NCI-H1436 (cell line): Measurements from ENCODE around the gene RFX1.
"Not testable (repeated sequence)": the region's sequence is repeated elsewhere in the genome, so short reads cannot be mapped to it uniquely, and the experiment has no call there.

Source experiments
- DNase-seq: peaks from one replicate; lab custom pipeline; 2025; lab: John Stamatoyannopoulos, UW

Gene RFX1

DNA sequence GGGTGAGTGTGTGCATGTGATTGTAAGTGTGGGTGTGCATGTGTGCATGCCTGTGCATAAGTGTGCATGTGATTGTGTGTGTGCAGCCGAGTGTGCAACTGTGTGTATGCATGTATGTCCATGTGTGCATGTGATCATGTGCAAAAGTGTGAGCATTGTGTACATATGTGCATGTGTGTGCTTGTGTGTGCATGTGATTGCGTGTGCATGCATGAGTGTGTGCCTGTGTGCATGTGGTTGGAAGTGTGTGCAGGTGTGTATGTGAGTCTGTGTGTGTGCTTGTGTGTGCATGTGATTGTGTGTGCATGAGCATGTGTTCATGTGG lies 71.4 kb downstream of the RFX1 start:
- no peak for DNase-seq

DNA sequence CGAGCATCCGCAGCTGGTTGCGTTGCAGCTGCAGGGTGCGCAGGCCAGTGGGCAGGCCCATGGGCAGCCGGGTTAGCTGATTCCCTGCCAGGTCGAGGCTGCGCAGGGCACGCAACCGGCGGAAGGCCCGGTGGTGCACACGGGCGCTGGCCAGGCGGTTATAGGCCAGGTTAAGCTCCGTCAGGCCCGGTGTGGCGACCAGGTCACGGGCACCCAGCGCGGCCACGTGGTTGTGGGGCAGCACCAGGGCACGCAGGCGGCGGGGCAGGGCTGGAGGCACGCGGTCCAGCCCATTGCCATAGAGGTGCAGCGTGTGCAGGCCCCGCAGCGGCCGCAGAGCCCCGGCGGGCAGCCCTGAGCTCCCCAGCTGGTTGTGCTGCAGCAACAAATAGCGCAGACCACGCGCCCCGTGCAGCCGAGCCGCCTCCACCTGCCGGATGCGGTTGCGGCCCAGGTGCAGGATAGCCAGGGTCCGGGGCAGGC lies 73.2 kb downstream of the RFX1 start:
- no peak for DNase-seq

DNA sequence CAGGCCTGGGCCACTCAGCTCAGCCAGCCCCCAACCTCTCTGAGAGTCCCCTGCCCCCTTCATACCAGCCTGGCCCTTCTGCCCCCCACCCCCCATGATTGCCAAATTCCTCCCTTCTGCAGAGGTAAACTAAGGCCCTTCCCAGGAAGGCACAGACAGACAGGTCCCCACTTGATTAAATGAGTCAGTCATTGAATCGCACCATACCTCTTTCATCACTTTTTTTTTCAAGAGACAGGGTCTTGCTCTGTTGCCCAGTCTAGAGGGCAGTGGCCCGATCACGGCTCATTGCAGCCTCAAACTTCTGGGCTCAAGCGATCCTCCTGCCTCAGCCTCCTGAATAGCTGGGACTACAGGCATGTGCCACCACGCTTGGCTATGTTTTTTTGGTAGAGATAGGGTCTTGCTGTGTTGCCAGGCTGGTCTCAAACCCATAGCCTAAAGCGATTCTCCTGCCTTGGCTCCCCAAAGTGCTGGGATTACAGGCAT lies 73.9 kb downstream of the RFX1 start:
- DNase-seq: no peak

DNA sequence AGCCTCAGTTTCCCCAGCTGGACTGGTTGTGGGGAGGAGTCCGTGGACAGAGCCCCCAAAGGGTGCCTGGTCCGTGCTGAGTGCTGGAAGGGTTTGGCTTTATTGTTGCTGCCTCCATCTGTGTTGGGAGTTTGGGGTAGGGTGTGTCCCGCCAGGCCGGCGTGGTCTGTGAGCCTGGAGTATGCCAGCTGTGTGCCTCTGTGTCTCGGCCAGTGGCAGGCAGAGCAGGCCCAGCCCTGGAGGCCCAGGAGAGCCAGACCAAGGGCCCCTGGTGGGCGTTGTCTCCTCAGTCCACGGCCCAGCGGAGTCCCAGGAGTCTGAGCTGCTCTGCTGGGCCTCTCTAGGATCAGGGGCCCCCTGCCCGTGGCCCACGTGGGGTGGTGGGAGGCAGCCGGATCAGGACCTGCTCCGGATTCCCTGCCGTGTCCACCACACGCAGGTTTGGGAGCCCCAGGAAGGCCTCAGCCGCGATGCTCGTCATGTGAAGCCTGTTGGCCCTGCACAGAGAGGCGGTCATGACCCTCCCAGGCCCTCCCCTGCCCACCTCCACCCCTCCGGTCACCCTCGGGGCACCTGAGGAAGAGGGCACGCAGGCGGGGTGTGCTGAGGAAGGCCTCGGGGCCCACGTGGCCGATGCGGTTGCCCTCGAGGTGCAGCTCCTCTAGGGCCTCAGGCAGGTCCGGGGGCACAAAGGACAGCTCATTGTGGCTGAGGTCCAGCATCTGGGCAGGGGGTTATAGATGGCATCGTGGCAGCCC lies 74.5 kb downstream of the RFX1 start:
- no peak for DNase-seq

DNA sequence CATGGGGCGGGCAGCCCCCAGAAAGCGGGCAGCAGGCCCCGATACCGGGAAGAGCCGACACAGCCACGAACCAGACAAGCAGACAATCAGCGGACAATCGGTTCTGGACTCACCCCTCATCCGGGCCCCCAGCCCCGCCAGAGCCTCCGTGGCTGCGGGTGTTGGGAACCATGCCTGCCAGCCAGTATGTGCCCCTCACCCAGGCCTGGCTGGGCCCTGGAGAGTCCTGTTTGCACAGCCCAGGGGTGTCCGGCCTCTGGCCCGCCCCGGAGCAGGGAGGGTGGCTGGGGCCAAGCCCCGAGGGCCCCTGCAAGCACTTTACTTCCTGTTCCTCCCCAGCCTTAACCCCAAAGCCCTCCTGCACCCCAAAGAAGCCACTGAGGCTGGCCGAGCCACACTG lies 75.7 kb downstream of the RFX1 start:
- no peak for DNase-seq

DNA sequence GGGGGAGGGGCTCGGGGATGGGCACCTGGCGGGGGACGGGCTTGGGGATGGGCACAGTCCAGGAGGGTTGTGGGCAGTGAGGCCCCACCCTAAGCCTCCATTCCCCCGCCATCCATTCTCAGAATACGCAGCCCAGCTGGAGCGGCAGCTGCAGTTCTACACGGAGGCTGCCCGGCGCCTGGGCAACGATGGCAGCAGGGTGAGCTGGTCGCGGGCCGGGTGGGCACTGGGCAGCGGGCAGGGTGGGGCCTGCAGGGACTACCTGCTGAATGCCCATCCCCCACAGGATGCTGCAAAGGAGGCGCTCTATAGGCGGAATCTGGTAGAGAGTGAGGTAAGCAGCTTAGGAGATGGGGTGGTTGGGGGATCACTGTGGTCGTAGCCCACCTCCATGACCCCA lies 76.2 kb downstream of the RFX1 start:
- DNase-seq: no peak

DNA sequence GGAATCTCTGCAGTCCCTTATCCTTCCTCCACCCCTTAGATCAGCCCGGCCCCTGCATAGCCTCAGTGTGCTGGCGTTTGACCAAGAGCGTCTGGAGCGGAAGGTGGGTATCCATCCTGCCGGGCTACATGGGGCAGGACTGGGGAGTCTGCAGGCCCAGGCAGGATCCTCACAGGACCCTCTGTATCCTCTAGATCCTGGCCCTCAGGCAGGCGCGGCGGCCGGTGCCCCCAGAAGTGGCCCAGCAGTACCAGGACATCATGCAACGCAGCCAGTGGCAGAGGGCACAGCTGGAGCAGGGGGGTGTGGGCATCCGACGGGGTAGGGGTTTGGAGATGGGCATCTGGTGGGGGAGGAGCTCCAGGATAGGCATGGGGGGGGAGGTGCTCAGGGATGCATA lies 76.8 kb downstream of the RFX1 start:
- no peak for DNase-seq

DNA sequence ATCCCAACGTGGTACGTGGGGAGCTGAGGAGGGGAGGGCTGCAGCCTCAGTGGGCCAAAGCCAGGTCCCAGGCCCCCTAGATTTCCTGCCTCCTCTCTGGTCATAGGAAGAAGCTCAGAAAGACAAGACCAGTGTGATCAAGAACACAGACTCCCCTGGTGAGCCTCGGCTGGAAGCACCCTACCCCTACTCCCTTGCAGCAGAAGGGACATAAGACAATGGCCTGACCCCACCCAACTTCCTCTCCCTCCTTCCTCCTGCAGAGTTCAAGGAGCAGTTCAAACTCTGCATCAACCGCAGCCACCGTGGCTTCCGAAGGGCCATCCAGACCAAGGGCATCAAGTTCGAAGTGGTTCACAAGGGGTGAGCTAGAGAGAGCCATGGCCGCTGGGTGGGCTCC lies 79.4 kb downstream of the RFX1 start:
- DNase-seq: no peak

DNA sequence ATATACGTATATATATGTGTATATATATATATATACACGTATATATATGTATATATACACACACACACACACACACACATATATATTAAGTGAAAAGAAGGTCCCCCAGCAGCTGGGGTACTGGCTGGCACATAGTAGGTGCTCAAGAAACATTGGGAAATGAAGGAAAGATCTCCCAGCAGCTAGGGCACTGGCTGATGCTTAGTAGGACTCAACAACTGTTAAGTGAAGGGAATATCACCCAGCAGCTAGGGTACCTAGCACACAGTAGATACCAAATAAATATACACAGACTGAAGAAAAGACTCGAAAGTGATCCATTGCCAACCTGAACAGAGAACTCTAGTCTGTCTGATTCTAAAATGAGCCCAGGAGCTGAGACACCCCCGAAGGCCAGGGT lies 80.1 kb downstream of the RFX1 start:
- DNase-seq: no peak

DNA sequence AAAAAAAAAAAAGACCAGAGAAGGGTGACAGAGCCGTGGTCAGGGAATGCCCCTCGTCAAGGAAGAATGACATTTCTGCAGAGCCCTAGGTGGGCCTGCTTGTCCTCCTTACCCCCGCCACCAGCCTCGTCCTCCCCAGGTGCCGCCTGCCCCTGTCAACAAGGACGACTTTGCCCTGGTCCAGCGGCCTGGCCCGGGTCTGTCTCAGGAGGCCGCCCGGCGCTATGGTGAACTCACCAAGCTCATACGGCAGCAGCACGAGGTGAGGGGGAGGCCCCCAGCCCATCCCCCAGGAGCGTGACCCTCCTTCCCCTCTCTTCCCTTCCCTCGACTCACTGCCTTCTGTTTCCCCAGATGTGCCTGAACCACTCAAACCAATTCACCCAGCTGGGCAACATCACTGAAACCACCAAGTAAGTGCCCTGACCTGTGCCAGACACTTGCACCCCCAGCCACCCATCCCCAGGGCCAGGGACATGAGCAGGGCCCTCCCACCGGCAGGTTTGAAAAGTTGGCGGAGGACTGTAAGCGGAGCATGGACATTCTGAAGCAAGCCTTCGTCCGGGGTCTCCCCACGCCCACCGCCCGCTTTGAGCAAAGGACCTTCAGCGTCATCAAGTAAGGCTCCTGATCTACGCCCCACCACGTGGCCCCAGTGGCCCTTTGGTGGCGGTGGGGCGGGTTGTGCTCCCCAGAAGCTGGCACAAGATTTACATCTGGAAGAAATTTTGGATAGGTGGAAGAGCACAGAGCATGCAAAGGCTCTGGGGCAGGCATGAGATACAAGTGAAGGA lies 82.7 kb downstream of the RFX1 start:
- no peak for DNase-seq

DNA sequence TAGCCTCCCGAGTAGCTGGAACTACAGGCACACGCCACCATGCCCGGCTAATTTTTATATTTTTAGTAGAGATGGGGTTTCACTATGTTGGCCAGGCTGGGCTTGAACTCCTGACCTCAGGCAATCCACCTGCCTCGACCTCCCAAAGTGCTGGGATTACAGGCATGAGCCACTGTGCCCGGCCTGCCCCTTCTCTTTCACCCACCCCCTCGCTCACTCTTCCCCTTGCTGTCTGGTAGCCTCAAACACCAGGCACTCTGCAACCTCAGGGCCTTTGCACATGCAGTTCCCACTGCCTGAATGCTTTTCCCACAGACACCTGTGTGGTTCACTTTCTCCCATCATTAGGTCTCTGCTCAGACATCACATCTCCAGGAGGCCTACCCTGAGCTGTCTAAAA lies 84.0 kb downstream of the RFX1 start:
- not testable (repeated sequence) for DNase-seq

DNA sequence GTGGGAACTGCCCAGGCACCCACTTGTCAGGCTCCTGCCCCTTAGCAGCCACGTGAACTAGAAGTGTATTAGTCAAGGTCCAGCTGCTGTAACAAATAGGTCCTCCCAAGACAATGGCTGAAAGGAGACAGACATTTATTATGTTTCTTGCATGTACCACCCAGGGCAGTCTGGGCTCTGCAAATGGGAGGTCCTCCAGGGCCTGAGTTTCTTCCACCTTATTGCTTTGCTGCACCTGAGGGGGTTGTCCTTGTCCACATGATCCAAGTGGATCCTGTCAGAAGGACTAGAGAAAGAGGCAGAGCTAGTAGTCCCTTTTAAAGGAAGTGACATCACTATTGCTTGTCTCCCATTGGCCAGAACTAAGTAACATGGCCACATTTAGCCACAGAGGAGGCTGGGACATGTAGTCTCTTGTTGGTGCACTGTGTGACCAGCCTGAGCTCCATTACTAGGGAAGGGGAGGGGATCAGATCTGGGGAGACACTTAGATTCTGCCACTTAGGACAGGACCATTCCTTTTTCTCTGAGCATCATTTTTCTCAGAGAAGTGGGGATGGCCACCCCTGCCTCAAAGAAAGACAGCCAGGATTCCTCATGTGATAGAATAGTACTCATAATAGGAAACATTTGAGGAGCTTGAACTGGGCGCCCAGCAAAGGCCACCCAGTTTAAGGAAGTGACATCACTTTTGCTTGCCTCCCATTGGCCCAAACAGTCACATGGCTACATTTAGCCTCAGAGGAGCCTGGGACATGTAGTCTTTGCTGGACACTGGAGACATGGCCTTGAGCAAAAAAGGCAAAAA lies 85.0 kb downstream of the RFX1 start:
- no peak for DNase-seq

DNA sequence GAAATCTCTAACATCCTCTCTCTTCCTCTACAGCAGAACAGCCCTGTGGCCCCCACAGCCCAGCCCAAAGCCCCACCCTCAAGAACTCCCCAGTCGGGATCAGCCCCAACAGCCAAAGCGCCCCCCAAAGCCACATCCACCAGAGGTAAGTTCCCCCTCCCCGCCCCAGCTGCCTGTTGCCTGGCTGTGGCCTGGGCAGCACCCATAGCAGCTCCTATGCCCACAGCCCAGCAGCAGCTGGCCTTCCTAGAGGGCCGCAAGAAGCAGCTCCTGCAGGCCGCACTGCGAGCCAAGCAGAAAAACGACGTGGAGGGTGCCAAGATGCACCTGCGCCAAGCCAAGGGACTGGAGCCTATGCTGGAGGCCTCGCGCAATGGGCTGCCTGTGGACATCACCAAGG lies 85.6 kb downstream of the RFX1 start:
- no peak for DNase-seq

DNA sequence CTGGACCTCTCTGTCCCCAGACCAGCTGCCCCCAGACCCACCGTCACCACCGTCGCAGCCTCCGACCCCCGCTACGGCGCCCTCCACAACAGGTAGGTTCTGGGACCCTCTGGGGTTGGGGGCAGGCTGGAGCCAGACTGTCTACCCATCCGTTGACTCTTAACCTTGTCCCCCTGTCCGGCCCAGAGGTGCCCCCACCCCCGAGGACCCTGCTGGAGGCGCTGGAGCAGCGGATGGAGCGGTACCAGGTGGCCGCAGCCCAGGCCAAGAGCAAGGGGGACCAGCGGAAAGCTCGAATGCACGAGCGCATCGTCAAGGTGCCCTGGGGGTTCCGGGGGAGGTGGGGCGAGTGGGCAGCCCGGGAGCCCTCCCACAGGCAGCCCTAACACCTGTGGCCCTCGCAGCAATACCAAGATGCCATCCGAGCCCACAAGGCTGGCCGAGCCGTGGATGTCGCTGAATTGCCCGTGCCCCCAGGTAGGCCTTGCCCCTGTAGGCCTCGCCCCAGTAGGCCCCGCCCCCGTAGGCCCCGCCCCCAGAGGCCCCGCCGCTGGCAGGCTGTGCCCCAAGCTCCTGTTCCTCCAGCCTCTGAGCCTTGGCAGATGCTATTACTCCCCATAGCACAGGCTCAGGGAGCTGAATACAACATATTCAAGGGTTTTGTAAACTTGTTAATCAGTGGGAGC lies 87.3 kb downstream of the RFX1 start:
- no peak for DNase-seq

DNA sequence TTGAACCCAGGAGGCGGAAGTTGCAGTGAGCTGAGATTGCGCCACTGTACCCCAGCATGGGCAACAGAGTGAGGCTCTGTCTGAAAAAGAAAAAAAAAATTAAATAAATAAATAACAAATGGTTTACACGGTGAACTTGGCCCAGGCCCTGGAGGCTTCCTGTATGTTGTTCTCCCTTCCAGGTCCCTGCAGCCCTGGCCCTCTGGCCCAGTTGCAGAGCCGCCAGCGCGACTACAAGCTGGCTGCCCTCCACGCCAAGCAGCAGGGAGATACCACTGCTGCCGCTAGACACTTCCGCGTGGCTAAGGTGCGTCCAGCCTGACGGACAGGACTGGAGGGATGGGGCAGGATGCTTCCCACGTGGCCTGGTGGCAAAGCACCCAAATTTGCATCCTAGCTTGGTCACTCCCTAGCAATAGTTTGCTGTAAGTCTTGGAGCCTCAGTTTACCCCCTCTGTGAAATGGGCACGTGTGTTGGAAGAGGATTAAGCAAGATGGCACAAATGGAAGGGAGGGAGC lies 88.2 kb downstream of the RFX1 start:
- no peak for DNase-seq

DNA sequence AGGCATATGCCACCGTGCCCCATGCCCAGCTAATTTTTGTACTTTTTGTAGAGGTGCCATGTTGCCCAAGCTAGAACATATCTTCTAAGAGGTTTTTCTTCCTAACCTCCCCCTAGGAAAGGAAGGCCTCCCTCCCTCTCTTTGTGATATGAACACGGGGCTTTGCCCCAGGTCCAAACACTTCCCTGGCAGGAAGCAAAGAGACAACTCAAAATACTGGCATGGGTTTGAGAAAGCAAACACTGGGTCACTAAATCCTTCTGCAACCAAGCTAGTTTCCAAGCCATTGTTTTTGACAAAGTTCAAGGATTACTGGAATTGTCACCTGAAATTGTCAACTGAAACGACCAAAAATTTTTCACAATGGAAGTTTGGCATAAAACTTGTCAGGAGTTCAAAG lies 91.3 kb downstream of the RFX1 start:
- DNase-seq: no peak

DNA sequence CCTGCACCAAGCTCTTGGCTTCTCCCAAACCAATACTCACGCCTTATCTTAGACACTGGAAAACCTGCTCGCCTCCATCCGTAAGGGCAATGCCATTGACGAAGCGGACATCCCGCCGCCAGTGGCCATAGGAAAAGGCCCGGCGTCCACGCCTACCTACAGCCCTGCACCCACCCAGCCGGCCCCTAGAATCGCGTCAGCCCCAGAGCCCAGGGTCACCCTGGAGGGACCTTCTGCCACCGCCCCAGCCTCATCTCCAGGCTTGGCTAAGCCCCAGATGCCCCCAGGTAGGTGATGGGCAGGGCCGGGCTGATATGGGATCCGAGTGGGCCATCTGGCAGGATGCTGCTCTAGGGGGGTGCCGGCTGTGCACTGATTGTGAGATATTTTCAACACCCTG lies 92.8 kb downstream of the RFX1 start:
- no peak for DNase-seq
